DMS153 treated with DMSO at 0.1 percent for 48 hours (cell line): ENCODE measurements around the gene AUNIP.

Source experiments
- DNase-seq: peaks from one replicate; lab custom pipeline; 2025; ENCODE audit not compliant: unreplicated experiment; lab: John Stamatoyannopoulos, UW

AUNIP gene, protein sequence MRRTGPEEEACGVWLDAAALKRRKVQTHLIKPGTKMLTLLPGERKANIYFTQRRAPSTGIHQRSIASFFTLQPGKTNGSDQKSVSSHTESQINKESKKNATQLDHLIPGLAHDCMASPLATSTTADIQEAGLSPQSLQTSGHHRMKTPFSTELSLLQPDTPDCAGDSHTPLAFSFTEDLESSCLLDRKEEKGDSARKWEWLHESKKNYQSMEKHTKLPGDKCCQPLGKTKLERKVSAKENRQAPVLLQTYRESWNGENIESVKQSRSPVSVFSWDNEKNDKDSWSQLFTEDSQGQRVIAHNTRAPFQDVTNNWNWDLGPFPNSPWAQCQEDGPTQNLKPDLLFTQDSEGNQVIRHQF

DNA sequence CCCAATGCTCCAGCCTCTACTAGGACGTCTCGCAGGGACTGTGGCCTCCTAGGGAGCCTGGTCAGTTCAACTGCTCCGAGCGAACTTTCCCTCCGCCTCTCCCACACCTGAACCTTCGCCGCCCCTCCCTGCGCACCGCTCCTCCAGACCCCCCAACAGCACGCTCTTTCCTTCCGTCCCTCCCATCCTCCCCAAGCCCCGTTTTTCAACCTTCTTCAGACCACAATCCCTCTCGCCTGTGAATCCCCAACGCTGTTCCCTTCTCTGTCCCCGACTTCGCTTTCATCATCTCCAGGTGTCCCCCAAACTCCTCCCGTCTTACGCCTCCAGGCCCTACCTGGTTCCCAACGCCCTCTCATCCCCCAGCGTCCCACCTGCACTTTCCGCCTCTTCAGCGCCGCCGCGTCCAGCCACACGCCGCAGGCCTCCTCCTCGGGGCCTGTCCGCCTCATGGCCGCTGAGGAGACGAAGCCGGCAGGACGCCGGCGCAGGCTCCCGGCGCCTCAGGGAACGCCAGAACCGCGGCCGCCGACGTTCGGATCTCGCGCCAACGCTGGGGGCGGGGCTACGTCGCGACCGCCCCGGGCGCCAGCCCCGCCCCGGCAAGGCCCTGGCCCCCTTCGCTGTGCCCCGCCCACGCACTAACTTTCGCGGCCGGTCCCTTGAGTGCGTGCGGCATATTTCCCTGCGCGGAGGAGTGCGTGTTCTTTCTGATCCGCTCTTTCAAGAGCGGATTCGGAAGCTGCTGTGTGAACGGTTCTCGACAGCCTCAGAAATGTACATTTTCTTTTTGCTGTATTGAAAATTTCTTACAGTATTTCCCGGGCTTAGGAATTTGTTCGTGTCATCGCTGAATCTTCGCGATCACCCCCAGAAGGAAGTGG lies at the start of gene AUNIP:
AUNIP (minus strand) TSS at position 552 of the 884 bp plus-strand sequence; CDS start at position 452, 100 bp downstream.
- DNase-seq, result peak; percentile 89

DNA sequence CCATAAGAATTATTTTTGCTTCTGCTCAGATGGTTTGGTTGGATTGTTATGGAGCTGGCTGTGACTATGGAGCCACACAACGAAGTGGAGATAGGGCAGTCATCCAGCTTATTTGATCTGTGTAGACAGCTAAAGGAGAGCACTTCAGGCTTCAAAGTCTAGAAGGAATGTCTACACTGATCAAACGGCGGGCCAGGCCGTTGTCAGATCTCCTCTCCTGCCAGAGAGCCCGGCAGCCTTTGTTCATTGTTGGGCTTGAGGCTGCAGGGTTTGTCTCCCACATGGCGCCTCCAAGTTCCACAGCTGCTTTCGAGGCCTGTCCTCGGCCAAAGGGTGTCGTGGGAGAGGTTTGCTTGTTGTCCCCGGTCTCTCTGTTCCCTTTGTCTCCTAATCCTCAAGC lies 49.8 kb upstream of the AUNIP start:
- no peak for DNase-seq

DNA sequence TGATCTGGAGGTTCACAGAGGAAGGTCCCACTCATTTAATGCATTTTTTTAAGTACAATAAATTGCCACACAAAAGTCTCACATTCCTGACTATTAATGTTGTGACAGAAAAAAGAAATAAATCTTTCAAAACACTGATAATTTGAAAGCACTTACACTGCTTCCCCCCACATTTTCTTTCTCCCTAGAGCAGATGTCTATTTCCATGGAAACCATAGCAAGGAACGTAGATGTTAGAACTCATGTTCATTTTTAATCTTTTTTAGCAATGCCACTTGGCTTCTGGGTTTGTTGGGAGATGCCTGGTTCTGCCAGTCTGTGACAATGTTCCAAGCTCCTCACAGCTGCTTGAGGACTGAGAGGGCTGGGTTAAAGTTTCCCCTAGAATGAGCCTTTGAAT lies 48.9 kb upstream of the AUNIP start:
- DNase-seq, result no peak

DNA sequence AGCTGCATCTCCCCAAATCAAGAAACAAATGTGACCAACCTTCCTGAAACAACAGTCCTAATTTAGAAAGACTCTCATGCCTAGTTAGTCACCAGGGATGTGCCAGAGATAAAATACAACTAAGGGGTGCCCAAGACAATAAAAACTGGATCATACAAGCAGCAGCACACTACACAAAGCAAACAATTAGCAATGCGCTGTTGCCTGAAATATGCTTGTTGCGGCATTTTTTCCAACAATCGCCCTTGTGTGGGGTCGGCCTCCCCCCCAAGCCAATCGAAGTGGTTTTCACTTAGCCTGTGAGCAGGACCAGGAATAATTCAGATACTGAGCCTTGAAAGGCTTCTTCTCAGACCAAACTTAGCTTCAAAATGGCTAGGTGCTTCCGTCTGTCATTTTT lies 48.3 kb upstream of the AUNIP start:
- peak; percentile 57 for DNase-seq

DNA sequence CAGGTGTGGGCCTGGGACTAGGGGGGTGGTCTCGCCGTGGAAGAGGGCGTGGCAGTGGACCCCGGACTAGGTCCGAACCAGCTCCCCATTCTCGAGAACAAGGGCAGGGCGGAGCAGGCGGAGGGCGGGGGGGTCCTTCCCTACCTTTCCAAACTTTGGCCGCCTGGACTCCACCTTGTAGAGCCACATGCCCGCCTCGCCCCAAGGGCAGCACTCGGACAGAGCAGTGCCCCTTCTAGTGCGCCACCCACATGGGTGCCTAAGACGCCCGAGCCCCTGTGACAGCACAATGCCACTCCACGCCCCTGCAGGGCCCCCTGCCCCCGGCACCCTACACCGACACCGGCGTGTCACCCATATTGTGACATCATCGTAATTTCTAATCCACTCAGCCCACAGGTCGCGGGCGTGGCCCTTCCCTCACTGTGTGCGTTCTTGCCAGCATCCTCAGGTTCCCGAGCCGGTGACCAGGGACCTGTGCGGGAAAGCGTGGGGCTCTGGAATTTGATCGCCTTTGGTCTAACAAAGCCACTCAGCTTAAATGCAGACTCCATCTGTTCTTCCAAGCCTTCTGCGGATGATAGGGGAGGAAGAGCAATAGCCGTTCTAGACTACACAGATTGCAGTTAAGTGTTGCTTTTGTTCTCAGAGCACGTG lies 47.5 kb upstream of the AUNIP start:
- peak; percentile 70 for DNase-seq

DNA sequence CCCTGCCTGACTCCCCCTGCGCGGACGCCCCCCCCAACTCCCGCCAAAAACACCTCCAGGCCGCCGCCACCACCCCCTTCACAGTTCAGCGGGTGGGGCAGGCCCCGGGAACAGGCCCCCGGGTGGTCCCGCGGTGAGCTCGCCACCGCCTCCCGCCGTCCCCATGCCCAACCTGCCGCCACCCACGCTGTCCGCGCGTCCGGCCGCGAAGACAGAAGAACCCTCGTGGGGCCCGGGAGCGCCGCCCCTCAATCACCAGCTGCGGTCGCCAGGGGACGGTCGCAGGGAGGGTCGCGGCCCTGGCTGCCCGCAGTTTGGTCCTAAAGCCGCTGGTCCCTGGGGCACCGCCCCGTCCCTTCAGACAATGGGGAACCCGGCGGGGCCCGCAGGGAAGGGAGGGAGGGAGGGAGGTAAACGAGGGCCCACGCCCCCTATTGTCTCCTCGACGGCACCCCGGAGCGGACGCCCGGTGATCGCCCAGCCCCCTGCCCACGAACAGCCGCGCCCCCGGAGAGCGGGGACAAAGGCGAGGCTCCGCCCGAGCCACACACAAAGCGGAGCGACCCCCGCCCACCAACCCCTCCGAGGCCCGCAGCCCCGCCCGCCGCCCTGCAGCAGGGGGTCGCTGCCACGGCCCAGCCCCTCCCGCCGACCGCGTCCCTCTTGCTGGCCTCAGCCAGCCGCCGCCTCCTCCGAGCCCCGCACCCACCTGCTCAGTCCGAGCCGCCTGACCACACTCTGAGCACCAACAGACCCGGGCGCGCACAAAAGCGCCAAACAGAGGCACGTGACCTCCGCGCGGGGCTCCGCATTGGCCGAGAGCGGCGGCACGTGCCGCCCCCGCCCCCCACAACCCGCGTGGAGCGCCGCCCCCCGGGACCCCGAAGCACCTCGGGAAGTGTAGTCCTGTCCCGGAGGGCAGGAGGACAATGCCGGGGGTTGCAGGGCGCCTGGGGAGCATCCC lies 46.7 kb upstream of the AUNIP start, which contains the start of gene STMN1:
STMN1 (minus strand) TSS at position 740 of the 964 bp plus-strand sequence. CDS start 1,743 bp downstream, outside the sequence.
- peak; percentile 96 for DNase-seq

DNA sequence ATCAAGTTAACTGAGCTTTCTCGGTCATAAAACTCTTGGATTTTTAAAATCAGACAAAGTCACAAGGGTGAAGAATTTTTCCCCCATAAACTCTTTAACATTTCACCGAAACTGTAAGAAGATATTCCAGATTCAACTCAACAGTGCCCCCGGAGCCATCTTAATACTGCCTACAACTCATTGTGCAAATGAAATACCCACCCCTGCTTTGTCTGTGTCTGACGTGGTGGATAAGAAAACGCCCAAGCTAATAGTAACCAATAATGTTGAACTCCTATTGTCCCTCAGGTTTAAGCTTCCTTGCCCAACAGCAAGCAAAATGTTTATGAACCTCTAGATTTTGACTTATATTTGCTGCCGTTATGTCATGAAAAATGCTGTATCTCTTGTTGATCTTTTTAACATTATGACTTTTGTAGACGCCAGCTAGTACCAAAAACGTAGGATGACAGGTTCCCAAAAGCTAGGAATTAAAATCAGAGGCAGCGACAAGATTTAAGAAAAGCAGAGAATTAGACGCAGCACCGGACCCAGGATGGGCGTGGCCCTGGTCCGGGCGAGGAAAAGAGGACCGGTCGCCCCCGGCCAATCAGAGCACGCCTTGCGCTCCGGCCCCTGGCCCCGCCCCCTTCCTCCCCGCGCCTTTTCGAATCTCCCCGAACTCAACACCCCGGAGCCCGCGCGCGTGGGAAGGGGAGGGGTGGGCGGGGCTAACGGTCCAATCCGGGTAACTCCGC lies 45.9 kb upstream of the AUNIP start:
- DNase-seq, result peak; percentile 92

DNA sequence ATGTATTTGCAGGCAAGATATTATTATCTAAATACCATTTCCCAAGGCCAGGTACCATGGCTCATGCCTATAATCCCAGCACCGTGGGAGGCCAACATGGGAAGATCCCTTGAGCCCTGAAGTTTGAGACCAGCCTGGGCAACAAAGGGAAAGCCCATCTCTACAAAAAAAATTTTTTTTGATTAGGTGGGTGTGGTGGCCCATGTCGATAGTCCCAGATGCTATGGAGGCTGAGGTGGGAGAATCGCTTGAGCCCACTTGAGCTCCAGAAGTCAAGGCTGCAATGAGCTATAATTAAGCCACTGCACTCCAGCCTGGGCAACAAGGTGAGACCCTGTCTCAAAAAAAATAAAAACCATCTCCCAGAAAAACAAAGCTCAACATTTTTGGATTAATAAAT lies 44.7 kb upstream of the AUNIP start:
- DNase-seq, result no peak

DNA sequence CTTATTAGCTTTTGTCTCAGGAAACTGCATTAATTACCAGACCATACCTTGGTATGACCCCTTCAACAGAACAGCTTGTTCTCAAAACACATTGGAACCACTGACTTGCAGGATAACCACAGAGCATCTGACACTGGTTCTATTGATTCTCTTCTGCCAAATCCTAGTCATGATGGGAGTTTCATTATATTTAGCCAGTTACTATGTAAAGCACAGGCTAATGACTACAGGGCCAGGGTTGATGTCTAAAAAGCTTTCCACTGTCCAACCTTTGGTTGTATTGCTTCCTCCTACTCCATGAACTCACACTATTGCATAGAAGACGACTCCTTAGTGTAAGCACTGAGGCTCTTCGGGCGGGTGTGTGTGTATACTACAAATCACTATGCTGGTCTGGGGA lies 43.2 kb upstream of the AUNIP start:
- no peak for DNase-seq

DNA sequence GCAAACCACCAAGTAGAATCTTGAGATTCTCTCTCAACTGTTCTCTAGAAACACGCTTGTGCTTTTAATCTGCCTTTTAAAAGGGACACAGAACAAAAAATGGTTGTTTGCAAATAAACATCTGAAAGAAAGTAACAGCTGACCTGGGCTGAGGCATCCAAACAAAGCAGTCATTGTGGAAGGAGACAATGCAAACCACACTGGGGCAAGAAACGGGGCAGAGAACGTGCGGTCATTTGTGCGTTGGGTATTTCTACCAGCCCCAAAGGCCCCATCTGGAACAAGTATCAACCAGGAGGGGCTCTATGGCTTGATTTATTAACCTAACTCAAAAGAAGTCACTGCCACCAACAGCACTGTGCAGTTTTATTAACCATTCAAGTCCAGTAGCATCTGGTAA lies 41.0 kb upstream of the AUNIP start:
- DNase-seq, result no peak

DNA sequence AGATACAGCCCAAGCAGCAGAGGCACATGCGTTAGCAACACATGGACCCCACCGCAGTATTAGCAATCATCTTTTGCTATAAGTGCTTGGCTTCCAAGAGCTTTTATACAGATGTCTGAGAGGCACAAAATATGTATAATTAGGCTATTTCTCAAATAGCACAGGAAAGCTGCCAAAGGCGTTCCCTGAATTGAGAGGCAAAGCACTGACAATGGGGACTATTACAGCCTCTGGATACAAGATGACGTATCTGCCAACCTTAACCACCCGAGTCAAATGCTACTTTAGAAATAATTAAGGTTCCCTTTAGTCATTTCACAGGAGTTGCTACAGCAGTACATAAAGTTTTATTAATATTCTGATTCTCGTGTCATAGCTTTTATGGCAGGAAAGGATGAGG lies 40.5 kb upstream of the AUNIP start:
- DNase-seq, result no peak

DNA sequence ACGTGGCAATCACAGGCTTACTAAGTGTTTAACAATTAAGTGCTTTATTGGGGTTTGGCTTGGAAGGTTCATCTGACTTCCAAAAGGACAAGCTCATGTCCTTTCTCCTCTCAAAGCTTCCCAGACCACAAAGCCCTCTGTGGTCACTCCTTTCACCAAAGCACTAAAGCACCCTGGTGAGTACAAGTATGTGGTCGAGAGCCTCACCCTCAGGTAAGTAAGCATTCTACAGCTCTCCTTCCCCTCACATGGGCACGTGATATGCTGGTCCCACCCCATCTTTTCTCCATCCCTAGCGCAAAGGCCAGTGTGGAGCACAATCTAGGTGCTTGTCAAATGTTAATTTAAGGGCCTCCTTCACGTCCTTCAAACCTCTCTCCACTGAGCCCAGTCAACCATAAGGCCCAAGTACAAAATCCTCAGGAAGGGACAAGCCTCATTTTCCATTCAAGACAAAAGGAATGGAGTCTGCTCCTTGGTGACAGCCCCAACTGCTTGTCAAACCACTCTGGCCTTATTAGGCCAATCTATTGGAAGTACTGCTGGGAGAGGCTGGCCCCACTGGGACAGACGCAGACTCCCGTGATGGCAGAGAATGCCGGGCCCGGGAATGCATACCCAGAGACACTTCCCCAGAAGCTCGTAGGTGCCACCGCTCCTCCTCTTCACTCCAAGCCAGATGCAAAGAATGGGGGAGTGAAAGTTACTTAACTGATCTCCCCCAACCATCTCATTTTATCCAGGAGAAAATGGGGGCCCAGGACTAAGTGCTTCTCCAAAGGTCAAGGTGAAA lies 39.2 kb upstream of the AUNIP start:
- no peak for DNase-seq

DNA sequence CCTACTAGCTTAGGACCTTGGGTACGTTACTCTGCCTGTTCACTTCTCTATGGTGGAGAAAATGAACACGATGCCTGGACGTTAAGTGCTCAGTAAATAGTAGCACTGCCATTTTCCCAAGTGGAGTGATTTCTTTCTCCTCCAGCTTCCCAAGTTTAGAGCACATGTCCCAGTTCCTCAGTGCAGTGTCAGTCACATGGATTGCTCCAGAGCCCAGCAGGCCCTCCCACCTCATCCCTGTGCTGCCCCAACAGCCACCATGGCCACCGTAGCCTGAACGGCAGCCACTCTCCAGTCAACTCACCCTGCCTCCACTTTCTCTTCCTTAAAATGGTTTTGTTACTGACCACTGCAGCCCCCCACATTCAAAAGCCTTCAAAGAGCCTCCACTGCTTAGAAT lies 38.5 kb upstream of the AUNIP start:
- DNase-seq, result no peak

DNA sequence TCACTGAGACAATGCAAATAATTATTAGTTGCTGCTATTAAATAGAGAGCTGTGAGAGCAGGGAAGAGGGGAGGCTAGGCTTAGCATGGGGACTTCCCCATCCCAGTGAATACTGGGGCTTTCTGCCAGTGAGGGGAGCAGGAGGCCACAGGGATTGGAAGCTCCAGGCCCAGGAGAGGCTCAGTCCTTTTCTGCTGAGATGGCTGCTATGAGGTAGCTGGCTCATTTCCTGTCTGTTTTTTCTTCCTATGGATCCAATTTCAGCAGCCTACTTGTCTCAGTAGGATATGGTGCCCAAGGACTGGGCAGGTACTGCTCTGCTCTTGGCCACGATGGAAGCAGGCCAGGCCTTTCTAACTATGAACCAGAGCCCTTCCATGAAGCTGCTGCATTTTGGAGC lies 37.0 kb upstream of the AUNIP start:
- no peak for DNase-seq

DNA sequence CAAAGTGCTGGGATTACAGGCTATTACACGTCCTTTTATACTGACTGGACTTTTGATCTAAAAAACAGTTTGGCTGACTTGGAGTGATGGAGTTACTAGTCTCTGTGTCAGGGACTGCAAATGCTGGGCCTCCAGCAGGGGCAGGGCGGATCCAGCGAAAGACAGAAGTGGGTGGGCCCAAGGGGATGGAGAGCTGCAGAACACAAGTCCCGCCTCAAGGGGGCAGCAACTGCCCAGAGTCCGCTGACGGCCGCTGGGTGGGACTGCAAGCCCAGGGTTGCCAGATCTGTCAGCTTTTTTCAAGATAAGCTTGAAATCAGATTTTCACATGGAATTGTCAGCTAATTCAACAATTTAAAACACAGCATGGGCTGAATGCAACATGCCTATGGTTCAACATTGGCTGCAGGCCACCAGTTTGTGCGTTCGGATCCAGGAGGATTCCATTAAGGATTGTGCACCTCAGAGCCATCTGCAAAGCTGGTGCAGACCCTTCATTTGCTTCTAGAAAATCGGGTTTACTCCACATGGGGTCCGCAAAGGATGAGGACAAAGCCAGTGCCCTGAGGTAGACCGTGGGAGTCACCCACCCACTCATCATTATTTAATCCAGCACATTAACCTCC lies 36.2 kb upstream of the AUNIP start:
- peak; percentile 91 for DNase-seq

DNA sequence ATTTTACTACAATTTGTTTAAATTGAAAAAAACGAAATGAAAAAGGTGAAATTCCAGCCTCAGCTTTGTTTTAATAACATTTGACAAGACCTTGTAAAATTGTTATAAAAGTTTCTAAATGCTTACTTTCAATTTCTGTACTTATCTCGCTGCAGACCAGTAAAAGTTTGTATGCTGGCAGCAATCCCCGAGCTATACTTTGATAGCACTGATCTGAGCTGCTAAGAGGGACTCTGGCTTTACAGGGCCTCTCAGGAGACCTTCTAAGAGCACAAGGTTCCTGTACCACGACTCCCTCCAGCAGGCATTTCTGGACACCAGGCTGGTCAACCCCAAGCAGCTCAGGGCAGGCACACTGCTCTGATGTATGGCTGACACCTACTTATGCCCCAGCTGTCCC lies 33.9 kb upstream of the AUNIP start:
- no peak for DNase-seq

DNA sequence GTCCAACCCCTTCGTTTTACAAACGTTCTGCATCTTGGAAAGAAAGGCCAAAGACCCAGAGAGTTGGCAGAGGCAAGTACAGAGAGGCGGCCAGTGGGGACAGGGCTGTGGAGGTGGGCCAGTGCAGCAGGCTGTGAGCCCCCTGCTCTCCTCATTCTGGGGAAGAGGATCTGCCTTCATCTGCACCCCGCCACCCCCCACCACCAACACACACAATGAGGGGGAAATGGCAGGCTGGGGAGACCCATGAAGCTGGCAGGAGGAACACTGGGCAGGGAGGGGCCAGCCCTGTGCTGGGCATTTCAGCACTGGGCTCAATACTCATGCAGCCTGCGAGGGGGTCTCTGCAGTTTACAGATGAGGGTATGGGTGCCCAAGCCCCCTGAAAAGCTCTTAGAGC lies 32.3 kb upstream of the AUNIP start:
- DNase-seq, result no peak

DNA sequence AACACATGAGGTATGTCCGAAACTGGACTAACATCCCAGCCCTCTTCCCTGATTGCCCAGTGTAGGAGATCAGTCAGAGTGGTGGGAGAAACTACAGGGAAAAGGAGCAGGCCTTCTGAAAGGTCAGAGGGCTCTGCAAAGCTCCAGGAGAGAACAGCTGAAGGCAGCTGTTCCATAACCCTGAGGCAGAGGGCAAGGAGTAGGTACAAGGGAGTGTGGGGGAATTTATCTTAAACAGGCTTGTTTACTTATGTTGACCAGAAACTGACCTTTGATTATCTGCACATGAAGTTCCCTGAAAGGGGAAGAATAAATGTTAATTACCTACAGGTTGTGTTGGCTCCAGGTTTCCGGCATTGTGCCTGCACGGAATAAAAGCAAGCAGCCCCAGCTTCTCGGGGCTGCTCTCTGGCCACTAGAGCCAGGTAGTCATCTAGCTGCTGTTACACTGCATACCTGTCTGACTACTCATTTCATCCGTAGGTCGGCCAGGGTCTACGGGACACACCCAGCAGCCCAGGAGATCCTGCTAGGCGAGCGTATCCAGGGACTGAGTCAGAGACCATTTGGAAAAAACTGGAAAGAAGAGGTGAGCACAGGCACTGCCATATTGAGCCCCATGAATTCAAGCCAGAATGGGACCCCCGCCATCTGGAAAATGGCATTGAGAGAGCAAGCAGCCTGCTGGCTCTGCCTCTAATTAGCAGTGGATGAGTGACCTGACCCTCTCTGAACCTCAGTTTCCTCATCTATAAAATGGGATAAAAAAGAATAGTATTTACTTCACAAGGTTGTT lies 31.2 kb upstream of the AUNIP start:
- DNase-seq, result peak; percentile 30
